ENCODE data around the gene TUBA4B.
A peak's percentile ranks its signal among the peaks of the same experiment; 100 is the strongest.
"Not testable (repeated sequence)": the region's sequence is repeated elsewhere in the genome, so short reads cannot be mapped to it uniquely, and the experiment has no call there.

The TUBA4B gene

GRCh38 chr2:219249203-219249980, 3.7 kb upstream of the TUBA4B start:
- no peak for TF ChIP-seq POLR2A (IDR thresholded peaks at IDR 0.05; ENCODE audit: low read depth, low read length)
- FAIRE-seq, result peak; percentile 50
- DNase-seq (ENCODE audit: insufficient read length, low spot score), result peak; percentile 61

DNA sequence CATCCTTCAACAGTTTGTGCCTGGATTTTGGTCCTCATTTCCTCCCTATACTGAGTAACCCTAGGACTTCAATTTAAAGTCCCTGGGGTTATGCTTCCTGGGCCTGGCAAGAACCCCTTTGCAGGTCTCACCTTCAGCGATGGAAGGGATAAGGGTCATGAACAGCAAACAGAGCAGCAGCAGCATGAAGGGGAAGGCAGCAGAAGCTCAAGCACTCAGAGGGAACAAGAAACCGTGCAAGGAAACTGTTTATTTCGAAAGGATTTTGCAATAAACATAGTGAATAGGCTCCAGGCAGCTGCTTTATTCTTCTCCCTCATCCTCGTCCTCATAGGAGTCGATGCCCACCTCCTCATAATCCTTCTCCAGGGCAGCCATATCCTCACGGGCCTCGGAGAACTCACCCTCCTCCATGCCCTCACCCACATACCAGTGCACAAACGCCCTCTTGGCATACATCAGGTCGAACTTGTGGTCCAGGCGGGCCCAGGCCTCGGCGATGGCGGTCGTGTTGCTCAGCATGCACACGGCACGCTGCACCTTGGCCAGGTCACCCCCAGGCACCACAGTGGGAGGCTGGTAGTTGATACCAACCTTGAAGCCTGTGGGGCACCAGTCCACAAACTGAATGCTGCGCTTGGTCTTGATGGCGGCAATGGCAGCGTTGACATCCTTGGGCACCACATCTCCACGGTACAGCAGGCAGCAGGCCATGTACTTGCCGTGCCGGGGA, 2.8 kb upstream of the TUBA4B start:
- DNase-seq (ENCODE audit: insufficient read length, low spot score) (no peak), FAIRE-seq (no peak)
- no peak for TF ChIP-seq POLR2A (IDR thresholded peaks at IDR 0.05; ENCODE audit: low read depth, low read length)

- no peak for DNase-seq (ENCODE audit: insufficient read length, low spot score)
- no peak for FAIRE-seq
- TF ChIP-seq POLR2A (IDR thresholded peaks at IDR 0.05; ENCODE audit: low read depth, low read length), result no peak
Observed at GRCh38 chr2:219251656-219252055, 1.4 kb upstream of the TUBA4B start.

DNA sequence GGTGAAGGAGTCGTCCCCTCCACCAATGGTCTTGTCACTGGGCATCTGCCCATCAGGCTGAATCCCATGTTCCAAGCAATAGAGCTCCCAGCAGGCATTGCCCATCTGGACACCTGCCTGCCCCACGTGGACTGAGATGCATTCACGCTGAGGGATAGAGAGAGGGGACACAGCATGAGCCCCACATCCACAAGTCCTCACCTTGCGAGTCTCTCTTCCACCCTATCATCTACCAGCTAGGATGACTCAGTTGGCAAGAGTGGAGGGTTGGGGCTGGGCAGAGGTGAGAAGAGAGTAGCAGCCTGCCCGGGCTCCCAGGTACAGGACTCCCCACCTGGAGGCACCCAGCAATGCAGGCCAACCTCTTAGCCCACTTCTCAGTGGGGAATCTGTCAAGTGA, 959 bp upstream of the TUBA4B start:
- no peak for TF ChIP-seq POLR2A (IDR thresholded peaks at IDR 0.05; ENCODE audit: low read depth, low read length)
- FAIRE-seq, result no peak
- DNase-seq (ENCODE audit: insufficient read length, low spot score), result no peak

DNA sequence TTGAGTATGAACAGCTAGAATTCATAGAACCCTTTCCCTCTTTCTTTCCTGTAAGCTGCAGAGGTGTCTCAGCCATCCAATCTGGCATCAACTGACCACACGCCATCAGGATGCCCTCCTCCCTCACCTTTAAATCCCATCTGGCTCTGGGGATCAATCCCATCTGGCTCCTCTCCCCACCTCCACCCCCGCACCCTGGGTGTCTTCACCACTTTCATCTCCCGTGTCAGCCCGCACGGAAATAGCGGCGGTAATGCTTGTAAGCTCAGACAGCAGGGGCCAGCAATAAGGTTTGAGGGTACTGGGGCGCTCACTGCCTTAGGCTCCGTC, 508 bp upstream of the TUBA4B start:
- no peak for TF ChIP-seq POLR2A (IDR thresholded peaks at IDR 0.05; ENCODE audit: low read depth, low read length)
- DNase-seq (ENCODE audit: insufficient read length, low spot score) (no peak), FAIRE-seq (no peak)

DNA sequence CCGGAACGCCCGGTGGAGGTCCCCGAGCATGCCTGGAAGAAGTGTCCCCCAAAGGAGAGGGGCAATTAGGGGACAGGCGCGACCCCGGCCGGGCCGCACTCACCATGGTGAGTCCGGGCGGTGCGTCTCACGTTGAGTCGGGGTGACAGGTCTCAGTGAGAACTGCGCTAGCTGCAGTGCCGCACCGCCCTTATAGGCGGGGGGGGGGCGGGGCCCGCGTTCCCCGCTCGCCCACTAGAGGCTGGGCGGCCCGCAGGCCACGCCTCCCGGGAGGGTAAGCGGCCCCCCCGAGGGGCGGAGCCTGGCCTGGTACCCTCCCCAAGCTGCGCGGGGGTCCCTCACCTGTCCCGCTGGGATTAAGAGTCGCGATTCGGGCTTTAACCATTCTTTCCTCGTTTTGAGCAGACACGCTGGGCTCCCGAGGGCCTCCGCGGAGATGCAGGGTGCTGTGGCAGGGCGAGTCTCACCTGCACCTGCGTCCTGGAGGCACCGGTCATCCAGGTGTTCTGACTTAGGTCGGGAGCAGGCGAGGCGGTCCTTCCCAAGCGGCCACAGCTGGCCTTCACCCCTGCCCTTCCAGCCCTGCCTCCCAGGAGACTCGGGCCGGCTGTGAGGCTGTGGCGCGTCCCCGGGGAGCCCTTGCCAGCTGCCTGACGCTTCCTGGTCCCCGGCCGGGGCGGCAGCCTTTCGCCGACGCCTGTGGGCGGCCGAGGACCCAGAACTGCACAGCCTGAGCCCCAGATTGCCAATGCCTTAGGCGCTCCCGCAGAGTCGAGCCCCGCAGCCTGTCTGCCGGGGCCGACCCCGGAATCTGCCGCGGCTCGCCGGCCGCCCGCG, 928 bp downstream of the TUBA4B start, which contains the start of gene TUBA4A:
TUBA4A (minus strand) TSS at position 166 of the 837 bp plus-strand sequence; CDS start at position 106, 60 bp downstream.
- DNase-seq (ENCODE audit: insufficient read length, low spot score), result peak; percentile 78
- peak; percentile 96 for TF ChIP-seq POLR2A (IDR thresholded peaks at IDR 0.05; ENCODE audit: low read depth, low read length)
- FAIRE-seq, result no peak

GRCh38 chr2:219254590-219255201, 1.7 kb downstream of the TUBA4B start:
- FAIRE-seq (no peak), DNase-seq (ENCODE audit: insufficient read length, low spot score) (no peak)
- TF ChIP-seq POLR2A (IDR thresholded peaks at IDR 0.05; ENCODE audit: low read depth, low read length), result no peak

DNA sequence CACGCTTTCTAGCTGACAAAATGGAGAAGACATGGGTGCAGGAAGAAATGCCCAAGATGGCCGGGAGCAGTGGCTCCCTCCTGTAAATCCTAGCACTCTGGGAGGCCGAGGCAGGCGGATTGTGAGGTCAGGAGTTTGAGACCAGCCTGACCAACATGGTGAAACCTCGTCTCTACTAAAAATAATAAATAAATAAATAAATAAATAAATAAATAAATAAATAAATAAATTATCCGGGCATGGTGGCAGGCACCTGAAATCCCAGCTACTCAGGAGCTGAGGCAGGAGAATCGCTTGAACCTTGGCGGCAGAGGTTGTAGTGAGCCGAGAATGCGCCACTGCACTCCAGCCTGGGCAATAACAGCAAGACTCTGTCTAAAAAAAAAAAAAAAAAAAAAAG, 5.9 kb downstream of the TUBA4B start:
- FAIRE-seq; DNase-seq (ENCODE audit: insufficient read length, low spot score): not testable (repeated sequence)

GRCh38 chr2:219261024-219261855, 8.2 kb downstream of the TUBA4B start:
- no peak for DNase-seq (ENCODE audit: insufficient read length, low spot score)
- no peak for TF ChIP-seq POLR2A (IDR thresholded peaks at IDR 0.05; ENCODE audit: low read depth, low read length)
- no peak for FAIRE-seq

GRCh38 chr2:219266232-219266631, 13.2 kb downstream of the TUBA4B start:
- FAIRE-seq, result no peak
- TF ChIP-seq POLR2A (IDR thresholded peaks at IDR 0.05; ENCODE audit: low read depth, low read length), result no peak
- DNase-seq (ENCODE audit: insufficient read length, low spot score), result no peak

GRCh38 chr2:219266886-219267285, 13.8 kb downstream of the TUBA4B start:
- FAIRE-seq (no peak), DNase-seq (ENCODE audit: insufficient read length, low spot score) (no peak)
- TF ChIP-seq POLR2A (IDR thresholded peaks at IDR 0.05; ENCODE audit: low read depth, low read length), result no peak

- TF ChIP-seq POLR2A (IDR thresholded peaks at IDR 0.05; ENCODE audit: low read depth, low read length), result no peak
- no peak for FAIRE-seq
Observed at GRCh38 chr2:219268294-219268693, 15.3 kb downstream of the TUBA4B start.

More at GRCh38 chr2:219268294-219268693, 15.3 kb downstream of the TUBA4B start:
- no peak for DNase-seq (ENCODE audit: insufficient read length, low spot score)
